ENCODE measurements around the gene NLRX1.
"Not testable (repeated sequence)": the region's sequence is repeated elsewhere in the genome, so short reads cannot be mapped to it uniquely, and the experiment has no call there.

Gene NLRX1

GRCh38 chr11:119185981-119186634, 17.6 kb downstream of the NLRX1 start:
- no peak for DNase-seq (ENCODE audit: low spot score)

GRCh38 chr11:119187123-119187892, 18.8 kb downstream of the NLRX1 start:
- DNase-seq (ENCODE audit: low spot score): no peak

GRCh38 chr11:119188067-119188466, 19.5 kb downstream of the NLRX1 start:
- no peak for DNase-seq (ENCODE audit: low spot score)

- no peak for DNase-seq (ENCODE audit: low spot score)
These were observed 20.4 kb downstream of the NLRX1 start for GRCh38 chr11:119188887-119189286.

- no peak for DNase-seq (ENCODE audit: low spot score)
These were observed 20.9 kb downstream of the NLRX1 start for GRCh38 chr11:119189393-119189792.

- no peak for DNase-seq (ENCODE audit: low spot score)
These were observed 22.0 kb downstream of the NLRX1 start for GRCh38 chr11:119190531-119190930.

GRCh38 chr11:119191265-119191664, 22.7 kb downstream of the NLRX1 start:
- not testable (repeated sequence) for DNase-seq (ENCODE audit: low spot score)

GRCh38 chr11:119192111-119192510, 23.6 kb downstream of the NLRX1 start:
- no peak for DNase-seq (ENCODE audit: low spot score)

GRCh38 chr11:119193001-119193400, 24.5 kb downstream of the NLRX1 start:
- DNase-seq (ENCODE audit: low spot score): no peak

- DNase-seq (ENCODE audit: low spot score): no peak
These were observed 25.1 kb downstream of the NLRX1 start for GRCh38 chr11:119193626-119194025.

GRCh38 chr11:119194811-119195440, 26.4 kb downstream of the NLRX1 start:
- no peak for DNase-seq (ENCODE audit: low spot score)

GRCh38 chr11:119195680-119196079, 27.2 kb downstream of the NLRX1 start:
- peak; percentile 48 for DNase-seq (ENCODE audit: low spot score)

GRCh38 chr11:119196833-119197483, 28.4 kb downstream of the NLRX1 start:
- DNase-seq (ENCODE audit: low spot score): peak; percentile 79

GRCh38 chr11:119198925-119199324, 30.4 kb downstream of the NLRX1 start:
- DNase-seq (ENCODE audit: low spot score): no peak

GRCh38 chr11:119201236-119201635, 32.7 kb downstream of the NLRX1 start:
- not testable (repeated sequence) for DNase-seq (ENCODE audit: low spot score)

- no peak for DNase-seq (ENCODE audit: low spot score)
These were observed 34.0 kb downstream of the NLRX1 start for GRCh38 chr11:119202554-119202953.

- DNase-seq (ENCODE audit: low spot score): no peak
These were observed 35.5 kb downstream of the NLRX1 start for GRCh38 chr11:119204066-119204465.

GRCh38 chr11:119205080-119205479, 36.6 kb downstream of the NLRX1 start:
- DNase-seq (ENCODE audit: low spot score): no peak

- peak; percentile 85 for DNase-seq (ENCODE audit: low spot score)
These were observed 37.3 kb downstream of the NLRX1 start, which contains the start of gene CBL for GRCh38 chr11:119205574-119206510. TSS of gene CBL (plus strand) at chr11:119206339. CDS start at chr11:119206418, 79 bp downstream.

GRCh38 chr11:119206511-119207414, 38.2 kb downstream of the NLRX1 start:
- no peak for DNase-seq (ENCODE audit: low spot score)
